Heart left ventricle (tissue), 16 donors: ENCODE measurements around the gene PRDM15. TPM values are rescaled to one million over a fixed set of nuclear protein-coding genes. Genes with fewer than 3 reads are reported as not detected.

Experiments used
- ATAC-seq, 4 donors: fragments of 200-7000 bp; cut with Tn5 transposase; one replicate each; pipeline ENCODE4 v1.9.1; 2020 to 2022; ENCODE audit warnings: moderate library complexity in 4 of 4, mild to moderate bottlenecking in 3 of 4, moderate number of reproducible peaks in 1 of 4
- DNase-seq, 5 donors: peaks; one replicate each; pipeline ENCODE4 v3.0.0-alpha.2; 2020
- H3K27ac ChIP-seq, 12 donors: fragments of 200-600 bp; sonication (generic) in 4 of 12; one replicate each; pipeline versions ENCODE4 v1.5.0 to v1.8.0; 2016 to 2022; ENCODE audit warnings: mild to moderate bottlenecking in 2 of 12
- H3K27me3 ChIP-seq, 9 donors: fragments of 200-600 bp; sonication (generic) in 2 of 9; one replicate each; pipeline versions ENCODE4 v1.5.1 to v1.8.0; 2016 to 2022; ENCODE audit warnings: mild to moderate bottlenecking in 3 of 9
- H3K36me3 ChIP-seq, 9 donors: fragments of 200-600 bp; sonication (generic) in 2 of 9; one replicate each; pipeline versions ENCODE4 v1.5.0 to v1.8.0; 2018 to 2022; ENCODE audit warnings: mild to moderate bottlenecking in 2 of 9
- H3K4me1 ChIP-seq, 12 donors: fragments of 200-600 bp; sonication (generic) in 4 of 12; one replicate each; pipeline versions ENCODE4 v1.5.0 to v1.8.0; 2016 to 2022; ENCODE audit warnings: mild to moderate bottlenecking in 3 of 12
- H3K4me3 ChIP-seq, 12 donors: fragments of 200-600 bp; sonication (generic) in 4 of 12; one replicate each; pipeline versions ENCODE4 v1.5.0 to v1.8.0; 2017 to 2022; ENCODE audit warnings: mild to moderate bottlenecking in 9 of 12, moderate library complexity in 4 of 12
- H3K9me3 ChIP-seq, 12 donors: fragments of 200-600 bp; sonication (generic) in 4 of 12; one replicate each; pipeline versions ENCODE4 v1.5.0 to v1.8.0; 2016 to 2022; ENCODE audit warnings: mild to moderate bottlenecking in 1 of 12
- CTCF ChIP-seq, 12 donors: fragments of 200-600 bp; sonication (generic) in 4 of 12; IDR thresholded peaks; one replicate each; pipeline versions ENCODE4 v1.5.0 to v1.8.0; 2018 to 2022; ENCODE audit warnings: antibody characterized with exemption in 12 of 12, mild to moderate bottlenecking in 5 of 12
- POLR2A ChIP-seq, 2 donors: fragments of 450-650 bp; IDR thresholded peaks; one replicate each; pipeline ENCODE4 v1.6.1; 2017; ENCODE audit warnings: antibody characterized with exemption in 2 of 2, mild to moderate bottlenecking in 2 of 2, moderate library complexity in 2 of 2
- WGBS, 4 donors: extraction: QIAGEN DNeasy Blood & Tissue Kit in 2 of 4; methylation state at CpG; one replicate each; pipeline versions ENCODE4 v1.1.5 to v1.1.7; 2013 to 2018; 5-methylcytosine and 5-hydroxymethylcytosine counted together
- intact Hi-C, 10 donors: fragments of 100-400 bp; cut with DNase I; formaldehyde crosslinking; loops; one replicate each; pipeline versions ENCODE4 v1.11.1 to v1.14.2; 2022
- long read RNA-seq, 3 donors: library from polyadenylated mRNA; unstranded; transcript quantifications; one replicate each; pipeline ENCODE4 v2.0.0, GENCODE V29; 2020 to 2021
- polyA plus RNA-seq, 2 donors: library from polyadenylated mRNA; stranded (reverse); fragments of 200-250 nt; gene quantifications; one replicate each; pipeline ENCODE4 v1.2.3, GENCODE V29; 2013
- total RNA-seq, 9 donors: library from RNA; depleted of rRNA in 2 of 9; stranded (reverse); fragments of >200 nt in 2 of 9; fragmentation: NEBNext Ultra II Directional in 3 of 9; extraction: Animal tissue kit (Norgen Biotek cat#: 25700) in 3 of 9; gene quantifications; one replicate each; pipeline versions ENCODE4 v1.1.0 to v1.2.4, GENCODE V29; 2016 to 2023
- donor health status: ischemic (EF 13 %, LVEDD 7.1; RV severe dilation, severe dysfunction).
- donor health status: healthy with polysubstance abuse.
- donor health status: DM: no; HTN: yes; CAD: no.
- donor health status: DM: no; HTN: no; CAD: no.
- donor health status: ischemic (EF 25% LVEDD 6.9; RV normal size, moderate dysfunction).
- donor health status: ischemic (EF 25% LVEDD 5.7; RV mildly dilated, moderate dysfunction).
- donor health status: healthy.
- donor health status: DM: yes; HTN: yes; CAD: no.
- donor health status: ischemic (EF 35%, LVEDD 5.7; RV mildly dilated, moderate dysfunction).
- donor health status: nonischemic (EF 11% LVEDD 7.7; RV severe dilation, severe dysfunction).
- donor health status: DM: yes; HTN: yes; CAD: no.
- donor health status: PGD.
- donor health status: ischemic (EF 29% LVEDD 5.4; RV normal size, mild dysfunction).
- donor health status: nonischemic (EF 23%, LVEDD 6.1; RV moderate dilation, normal function).

PRDM15 gene, protein sequence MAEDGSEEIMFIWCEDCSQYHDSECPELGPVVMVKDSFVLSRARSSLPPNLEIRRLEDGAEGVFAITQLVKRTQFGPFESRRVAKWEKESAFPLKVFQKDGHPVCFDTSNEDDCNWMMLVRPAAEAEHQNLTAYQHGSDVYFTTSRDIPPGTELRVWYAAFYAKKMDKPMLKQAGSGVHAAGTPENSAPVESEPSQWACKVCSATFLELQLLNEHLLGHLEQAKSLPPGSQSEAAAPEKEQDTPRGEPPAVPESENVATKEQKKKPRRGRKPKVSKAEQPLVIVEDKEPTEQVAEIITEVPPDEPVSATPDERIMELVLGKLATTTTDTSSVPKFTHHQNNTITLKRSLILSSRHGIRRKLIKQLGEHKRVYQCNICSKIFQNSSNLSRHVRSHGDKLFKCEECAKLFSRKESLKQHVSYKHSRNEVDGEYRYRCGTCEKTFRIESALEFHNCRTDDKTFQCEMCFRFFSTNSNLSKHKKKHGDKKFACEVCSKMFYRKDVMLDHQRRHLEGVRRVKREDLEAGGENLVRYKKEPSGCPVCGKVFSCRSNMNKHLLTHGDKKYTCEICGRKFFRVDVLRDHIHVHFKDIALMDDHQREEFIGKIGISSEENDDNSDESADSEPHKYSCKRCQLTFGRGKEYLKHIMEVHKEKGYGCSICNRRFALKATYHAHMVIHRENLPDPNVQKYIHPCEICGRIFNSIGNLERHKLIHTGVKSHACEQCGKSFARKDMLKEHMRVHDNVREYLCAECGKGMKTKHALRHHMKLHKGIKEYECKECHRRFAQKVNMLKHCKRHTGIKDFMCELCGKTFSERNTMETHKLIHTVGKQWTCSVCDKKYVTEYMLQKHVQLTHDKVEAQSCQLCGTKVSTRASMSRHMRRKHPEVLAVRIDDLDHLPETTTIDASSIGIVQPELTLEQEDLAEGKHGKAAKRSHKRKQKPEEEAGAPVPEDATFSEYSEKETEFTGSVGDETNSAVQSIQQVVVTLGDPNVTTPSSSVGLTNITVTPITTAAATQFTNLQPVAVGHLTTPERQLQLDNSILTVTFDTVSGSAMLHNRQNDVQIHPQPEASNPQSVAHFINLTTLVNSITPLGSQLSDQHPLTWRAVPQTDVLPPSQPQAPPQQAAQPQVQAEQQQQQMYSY
- 1 to 10 TPM; 2.1 to 6.3 (median 2.9) TPM for total RNA-seq
- polyA plus RNA-seq = 1 to 10 TPM; 2.2 to 2.3 TPM
- long read RNA-seq, donor 1, partial matches to known transcripts = 1 of 8 reads
- long read RNA-seq, donor 1, other reads (novel, unspliced or antisense) = 7 of 8 reads
- long read RNA-seq, donor 2, partial matches to known transcripts = 1 of 4 reads
- long read RNA-seq, donor 2, other reads (novel, unspliced or antisense) = 3 of 4 reads
- long read RNA-seq, donor 3, partial matches to known transcripts = 0 of 1 reads
- long read RNA-seq, donor 3, other reads (novel, unspliced or antisense) = 0 of 1 reads

GRCh38 chr21:41879190-41879998 lies at the start of gene PRDM15:
PRDM15 (minus strand) TSS chr21:41879344; CDS start chr21:41860363, 18,981 bp downstream.
- peak; percentile 44 to 74 (median 67) for ATAC-seq

GRCh38 chr21:41928621-41929220 lies 49.6 kb upstream of the PRDM15 start:
- H3K4me1 ChIP-seq = peaks cover 0 to 73% (median 40%) of the 10 kb centered on the region in 12 donors
- H3K4me3 ChIP-seq = no peak overlapping the region
- ATAC-seq (peak in 1 of 4 donors; percentile 42), DNase-seq (no peak)
- intact Hi-C loops = loop anchor here in 3 of 10 donors (5.0 kb wide), 3 partner anchors 51 to 189 kb away; partner anchors contain the start of genes PRDM15 (in 3 of the 3) and ZBTB21 (in 1 of the 3)
- TF ChIP-seq CTCF (IDR thresholded peaks at IDR 0.05) = no peak
- TF ChIP-seq POLR2A (IDR thresholded peaks at IDR 0.05) = no peak
- H3K9me3 ChIP-seq = no peaks in the 10 kb centered on the region
- 48 to 73% (median 63%) methylated on average over 10 of the region's 10 CpGs for WGBS, 4 donors
- H3K27me3 ChIP-seq = no peaks in the 10 kb centered on the region
- H3K27ac ChIP-seq = peak overlapping the region in 9 of 12 donors; percentile 26 to 92 (median 47)
- no peaks in the 10 kb centered on the region for H3K36me3 ChIP-seq

More at GRCh38 chr21:41879190-41879998, at the start of gene PRDM15:
- 1 to 12% (median 2%) methylated on average over 15 to 89 of the region's 89 CpGs for WGBS, 4 donors
- Histone ChIP-seq H3K27me3 (no peaks in the 10 kb centered on the region), H3K27ac (peak within 1 kb of the TSS; percentile 7 to 87 (median 80)), H3K4me3 (peak within 1 kb of the TSS; percentile 74 to 99 (median 84)), H3K9me3 (no peaks in the 10 kb centered on the region), H3K36me3 (no peaks in the 10 kb centered on the region), H3K4me1 (peaks cover 0 to 20% (median 12%) of the 10 kb centered on the region in 12 donors)
- TF ChIP-seq CTCF (IDR thresholded peaks at IDR 0.05) (no peak), POLR2A (IDR thresholded peaks at IDR 0.05) (peak in 1 of 2 donors; percentile 33)
- DNase-seq = peak; percentile 85 to 91 (median 89)
- intact Hi-C loops = loop anchor here in 4 of 10 donors (5.0 to 10.0 kb wide), 3 partner anchors 43 to 125 kb away; no protein-coding TSS in a partner anchor
